ENCODE data around the gene LRRC8D.

The LRRC8D gene

GRCh38 chr1:89834083-89834704 is 13.4 kb downstream of the LRRC8D start:
- DNase-seq: no peak

GRCh38 chr1:89836252-89837035 is 15.6 kb downstream of the LRRC8D start:
- no peak for DNase-seq

- no peak for DNase-seq
Observed at GRCh38 chr1:89837036-89837481, 16.2 kb downstream of the LRRC8D start.

GRCh38 chr1:89837510-89837909 is 16.7 kb downstream of the LRRC8D start:
- no peak for DNase-seq

GRCh38 chr1:89839516-89839915 is 18.7 kb downstream of the LRRC8D start:
- no peak for DNase-seq

- DNase-seq: no peak
Observed at GRCh38 chr1:89841507-89841906, 20.7 kb downstream of the LRRC8D start.

- DNase-seq: no peak
Observed at GRCh38 chr1:89842567-89843272, 21.9 kb downstream of the LRRC8D start.

- DNase-seq: peak; percentile 83
Observed at GRCh38 chr1:89843273-89844130, 22.7 kb downstream of the LRRC8D start.

- peak; percentile 62 for DNase-seq
Observed at GRCh38 chr1:89844241-89844807, 23.5 kb downstream of the LRRC8D start.

GRCh38 chr1:89844860-89845259 is 24.0 kb downstream of the LRRC8D start:
- peak; percentile 42 for DNase-seq

GRCh38 chr1:89847191-89847729 is 26.4 kb downstream of the LRRC8D start:
- peak; percentile 29 for DNase-seq

- no peak for DNase-seq
Observed at GRCh38 chr1:89850844-89851415, 30.1 kb downstream of the LRRC8D start.

GRCh38 chr1:89854140-89854539 is 33.3 kb downstream of the LRRC8D start:
- DNase-seq: no peak

- no peak for DNase-seq
Observed at GRCh38 chr1:89855413-89856123, 34.7 kb downstream of the LRRC8D start.

GRCh38 chr1:89863165-89863830 is 42.5 kb downstream of the LRRC8D start:
- peak; percentile 31 for DNase-seq

- no peak for DNase-seq
Observed at GRCh38 chr1:89865498-89866382, 44.9 kb downstream of the LRRC8D start.

GRCh38 chr1:89866568-89866967 is 45.7 kb downstream of the LRRC8D start:
- no peak for DNase-seq

GRCh38 chr1:89870998-89871397 is 50.2 kb downstream of the LRRC8D start:
- DNase-seq: no peak

GRCh38 chr1:89871768-89872473 is 51.1 kb downstream of the LRRC8D start:
- no peak for DNase-seq
